Stimulated activated naive CD4-positive, alpha-beta T cell (primary cell): ENCODE measurements around the gene GRAMD1A.
A peak's percentile ranks its signal among the peaks of the same experiment; 100 is the strongest.

Source experiments
- DNase-seq, 6 experiments: peaks; one replicate each; lab custom pipeline; 2025; lab: John Stamatoyannopoulos, UW

Gene GRAMD1A

DNA sequence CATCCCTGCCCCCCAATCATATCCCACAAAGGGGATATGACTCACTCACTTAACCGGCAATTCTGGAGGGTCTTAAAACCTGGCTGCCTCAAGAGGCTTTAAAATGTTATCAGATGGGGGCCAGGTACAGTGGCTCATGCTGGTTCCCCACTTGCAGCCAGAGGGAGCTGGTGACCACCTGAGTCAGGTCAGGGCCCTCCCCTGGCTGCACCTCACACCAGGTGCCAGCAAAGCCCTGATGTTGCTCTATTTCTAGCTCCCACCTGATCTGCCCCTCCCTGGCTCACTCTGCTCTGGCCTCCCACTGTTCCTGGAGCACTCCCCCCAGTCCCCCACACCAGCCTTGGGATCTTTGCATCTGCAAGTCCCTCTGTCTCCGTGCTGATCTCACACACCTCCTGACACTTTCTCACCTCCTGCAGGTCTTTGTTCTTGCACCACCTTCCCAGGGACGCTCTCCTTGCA lies 55.6 kb downstream of the GRAMD1A start:
- DNase-seq = no peak

DNA sequence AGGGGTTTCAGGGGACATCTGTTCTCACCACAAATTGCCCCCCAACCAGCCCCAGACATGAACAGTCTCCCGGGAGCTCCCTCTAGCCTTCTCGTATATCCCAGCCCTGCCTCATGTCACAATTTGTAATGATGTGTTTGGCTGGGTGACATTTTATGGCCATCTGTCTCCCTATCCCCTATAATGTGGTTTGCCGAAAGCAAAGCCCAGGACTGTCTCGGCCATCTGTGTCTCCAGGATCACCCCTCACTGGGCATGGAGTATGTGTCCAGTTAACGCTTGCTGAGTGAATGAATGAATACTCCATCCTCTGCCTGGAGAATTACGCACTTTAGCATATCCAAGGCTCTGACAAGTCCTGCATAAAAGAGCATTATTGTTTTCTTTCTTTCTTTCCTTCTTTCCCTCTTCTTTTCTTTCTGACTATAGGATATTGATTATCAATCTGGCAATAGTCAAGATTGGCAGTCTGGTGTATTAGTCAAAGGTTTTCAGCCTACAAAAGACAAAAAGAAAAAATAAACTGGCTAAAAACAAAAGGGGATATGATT lies 56.5 kb downstream of the GRAMD1A start:
- no peak for DNase-seq

DNA sequence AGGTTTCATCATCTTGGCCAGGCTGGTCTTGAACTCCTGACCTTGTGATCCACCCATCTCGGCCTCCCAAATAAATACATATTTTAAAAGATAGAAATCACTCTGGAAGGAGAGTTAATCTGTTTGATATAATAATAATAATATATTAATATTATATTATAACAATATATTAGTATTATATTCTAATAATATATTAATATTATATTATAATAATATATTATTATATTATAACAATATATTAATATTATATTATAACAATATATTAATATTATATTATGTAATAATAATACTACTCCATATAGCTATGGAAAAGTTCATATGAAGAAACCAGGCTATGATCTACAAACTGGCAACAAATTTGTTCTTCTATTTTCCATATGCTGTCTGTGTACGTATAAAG lies 58.2 kb downstream of the GRAMD1A start:
- no peak for DNase-seq

DNA sequence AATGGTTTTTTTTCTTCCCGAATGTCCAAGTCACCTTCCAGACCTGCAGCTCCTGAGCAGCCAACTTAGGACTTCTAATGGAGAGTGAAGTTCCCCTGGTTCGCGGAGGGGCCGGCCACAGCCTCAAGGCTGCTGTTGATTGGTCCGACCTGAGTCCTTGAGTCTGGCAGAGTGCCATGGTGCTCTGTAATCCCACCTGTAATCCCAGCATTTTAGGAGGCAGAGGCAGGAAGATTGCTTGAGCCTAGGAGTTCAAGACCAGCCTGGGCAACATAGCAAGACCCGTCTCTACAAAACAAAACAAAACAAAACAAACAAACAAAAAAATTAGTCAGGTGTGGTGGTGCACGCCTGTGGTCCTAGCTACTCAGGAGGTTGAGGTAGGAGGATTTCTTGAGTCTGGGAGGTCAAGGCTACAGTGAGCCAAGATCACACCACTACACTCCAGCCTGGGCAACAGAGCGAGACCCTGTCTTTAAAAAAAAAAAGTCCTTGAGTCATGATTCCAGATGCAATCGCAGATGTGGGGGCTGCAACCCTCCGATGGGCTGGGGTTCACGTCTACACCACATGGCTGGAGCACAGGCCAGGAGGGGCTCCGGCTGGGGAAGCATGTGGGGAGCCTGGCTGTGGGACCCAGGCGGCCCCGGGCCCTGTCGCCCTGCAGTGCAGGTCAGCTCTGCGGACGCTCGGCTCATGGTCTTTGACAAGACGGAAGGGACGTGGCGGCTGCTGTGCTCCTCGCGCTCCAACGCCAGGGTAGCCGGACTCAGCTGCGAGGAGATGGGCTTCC lies 59.1 kb downstream of the GRAMD1A start:
- no peak for DNase-seq

DNA sequence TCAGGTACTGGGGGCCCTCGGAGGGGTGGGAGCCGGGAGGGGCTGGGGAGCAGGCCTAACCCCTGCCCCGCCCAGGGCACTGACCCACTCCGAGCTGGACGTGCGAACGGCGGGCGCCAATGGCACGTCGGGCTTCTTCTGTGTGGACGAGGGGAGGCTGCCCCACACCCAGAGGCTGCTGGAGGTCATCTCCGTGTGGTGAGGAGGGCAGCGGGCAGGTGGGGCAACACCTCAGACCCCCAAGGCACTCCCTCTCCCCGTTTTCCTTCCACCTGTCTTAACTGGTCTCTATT lies 59.6 kb downstream of the GRAMD1A start:
- no peak for DNase-seq

DNA sequence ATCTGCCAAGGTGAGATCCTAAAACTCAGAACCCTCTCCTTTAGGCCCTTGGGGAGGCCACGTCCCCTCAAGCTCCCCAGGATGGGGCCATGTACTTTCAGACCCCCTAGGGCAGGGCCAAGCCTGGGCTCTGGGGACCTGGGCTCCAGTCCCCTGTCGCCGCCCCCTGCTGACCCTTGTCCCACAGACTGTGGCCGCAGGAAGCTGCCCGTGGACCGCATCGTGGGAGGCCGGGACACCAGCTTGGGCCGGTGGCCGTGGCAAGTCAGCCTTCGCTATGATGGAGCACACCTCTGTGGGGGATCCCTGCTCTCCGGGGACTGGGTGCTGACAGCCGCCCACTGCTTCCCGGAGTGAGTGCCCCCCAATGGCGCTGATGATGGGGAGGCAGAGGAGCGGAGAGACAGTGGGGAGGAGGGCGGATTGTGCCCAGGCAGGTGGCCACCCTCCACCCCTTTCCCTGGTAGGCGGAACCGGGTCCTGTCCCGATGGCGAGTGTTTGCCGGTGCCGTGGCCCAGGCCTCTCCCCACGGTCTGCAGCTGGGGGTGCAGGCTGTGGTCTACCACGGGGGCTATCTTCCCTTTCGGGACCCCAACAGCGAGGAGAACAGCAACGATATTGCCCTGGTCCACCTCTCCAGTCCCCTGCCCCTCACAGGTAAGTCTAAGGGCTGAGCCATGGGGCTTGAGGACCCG lies 60.2 kb downstream of the GRAMD1A start:
- no peak for DNase-seq

DNA sequence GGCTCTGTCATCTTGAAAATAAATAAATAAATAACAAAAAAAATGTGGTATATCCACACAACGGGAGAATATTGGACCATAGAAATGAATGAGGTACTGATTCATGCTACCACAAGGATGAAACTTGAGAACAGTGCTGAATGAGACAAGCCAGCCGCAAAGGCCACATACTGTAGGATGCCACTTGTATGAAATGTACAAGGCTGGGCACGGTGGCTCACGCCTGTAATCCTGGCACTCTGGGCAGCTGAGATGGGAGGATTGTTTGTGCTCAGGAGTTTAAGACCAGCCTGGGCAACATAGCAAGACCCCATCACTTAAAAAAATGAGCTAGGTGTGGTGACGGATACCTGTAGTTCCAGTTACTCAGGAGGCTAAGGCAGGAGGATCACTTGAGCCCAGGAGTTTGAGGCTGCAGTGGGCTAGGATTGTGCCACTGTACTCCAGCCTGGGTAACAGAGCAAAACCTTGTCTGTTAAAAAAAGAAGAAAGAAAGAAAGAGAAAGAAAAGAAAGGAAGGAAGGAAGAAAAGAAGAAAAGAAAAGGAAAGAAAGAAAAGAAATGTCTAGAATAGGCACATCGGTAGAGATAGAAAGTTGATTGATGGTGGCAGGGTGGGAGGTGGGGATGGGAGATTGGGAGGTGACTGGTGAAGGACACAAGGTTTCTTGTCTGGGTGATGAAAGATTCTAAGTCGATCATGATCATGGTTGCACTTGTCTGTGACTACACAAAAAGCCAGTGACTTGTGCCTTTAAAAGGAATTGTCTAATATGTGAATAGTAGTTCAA lies 61.7 kb downstream of the GRAMD1A start:
- no peak for DNase-seq

DNA sequence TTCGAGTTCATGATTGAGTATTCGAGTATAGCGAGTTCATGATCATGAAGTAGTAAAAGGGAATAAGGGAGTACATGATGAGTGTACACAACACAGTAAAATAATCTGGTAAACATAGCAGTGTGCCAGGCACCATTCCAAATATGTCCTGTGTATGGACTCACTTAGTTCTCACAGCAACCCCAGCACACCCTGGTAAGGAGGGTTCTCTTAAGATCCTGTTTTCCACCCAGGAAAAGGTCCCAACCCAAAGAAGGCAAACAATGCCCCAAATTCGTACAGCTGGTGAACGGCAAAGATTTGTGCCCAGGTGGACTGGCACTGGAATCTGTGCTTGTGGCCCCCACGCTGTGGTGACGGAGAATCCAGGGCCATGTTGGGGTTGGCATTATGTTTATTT lies 62.8 kb downstream of the GRAMD1A start:
- DNase-seq = no peak

DNA sequence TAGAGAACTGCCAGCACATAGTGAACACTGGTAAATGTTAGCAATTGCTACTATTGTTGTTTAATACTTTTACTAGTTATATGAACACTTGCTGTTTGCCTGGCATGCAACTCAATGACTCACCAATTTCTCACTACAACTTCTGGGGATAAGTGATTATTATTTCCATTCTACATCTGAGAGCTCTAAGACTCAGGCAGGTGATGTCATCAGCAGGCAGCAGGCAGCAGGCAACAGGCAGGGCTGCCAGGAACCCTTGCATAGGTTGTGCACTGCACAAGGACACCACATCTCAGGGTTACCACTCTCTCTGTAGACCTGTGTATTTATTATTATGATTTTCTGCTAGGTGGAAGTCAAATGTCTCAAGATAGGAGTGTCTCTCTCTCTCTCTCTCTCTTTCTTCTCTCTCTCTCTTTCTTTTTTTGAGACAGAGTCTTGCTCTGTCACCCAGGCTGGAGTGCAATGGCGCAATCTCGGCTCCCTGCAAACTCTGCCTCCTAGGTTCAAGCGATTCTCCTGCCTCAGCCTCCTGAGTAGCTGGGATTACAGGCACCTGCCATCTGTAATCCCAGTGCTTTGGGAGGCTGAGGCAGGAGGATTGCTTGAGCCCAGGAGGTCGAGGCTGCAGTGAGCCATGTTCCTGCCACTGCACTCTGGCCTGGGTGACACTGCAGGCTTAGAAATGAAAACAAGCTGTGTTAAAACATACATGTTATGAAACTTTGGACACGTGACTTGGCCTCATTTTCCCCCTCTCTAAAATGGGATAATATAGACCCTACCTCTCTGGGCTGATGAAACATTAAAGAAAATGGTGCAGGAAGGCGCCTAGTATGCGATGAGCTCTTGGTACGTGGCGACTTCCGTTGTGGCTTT lies 64.1 kb downstream of the GRAMD1A start:
- DNase-seq = no peak

DNA sequence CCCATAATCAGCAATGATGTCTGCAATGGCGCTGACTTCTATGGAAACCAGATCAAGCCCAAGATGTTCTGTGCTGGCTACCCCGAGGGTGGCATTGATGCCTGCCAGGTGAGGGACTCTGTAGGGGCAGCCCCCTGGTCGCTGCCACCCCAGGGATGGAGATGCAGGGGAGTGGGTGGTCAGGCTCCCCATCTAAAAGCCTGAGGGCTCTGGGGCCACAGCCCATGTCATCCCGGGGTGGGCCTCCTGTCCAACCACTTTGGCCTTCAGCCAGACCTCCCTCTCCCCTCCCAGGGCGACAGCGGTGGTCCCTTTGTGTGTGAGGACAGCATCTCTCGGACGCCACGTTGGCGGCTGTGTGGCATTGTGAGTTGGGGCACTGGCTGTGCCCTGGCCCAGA lies 65.5 kb downstream of the GRAMD1A start:
- no peak for DNase-seq

DNA sequence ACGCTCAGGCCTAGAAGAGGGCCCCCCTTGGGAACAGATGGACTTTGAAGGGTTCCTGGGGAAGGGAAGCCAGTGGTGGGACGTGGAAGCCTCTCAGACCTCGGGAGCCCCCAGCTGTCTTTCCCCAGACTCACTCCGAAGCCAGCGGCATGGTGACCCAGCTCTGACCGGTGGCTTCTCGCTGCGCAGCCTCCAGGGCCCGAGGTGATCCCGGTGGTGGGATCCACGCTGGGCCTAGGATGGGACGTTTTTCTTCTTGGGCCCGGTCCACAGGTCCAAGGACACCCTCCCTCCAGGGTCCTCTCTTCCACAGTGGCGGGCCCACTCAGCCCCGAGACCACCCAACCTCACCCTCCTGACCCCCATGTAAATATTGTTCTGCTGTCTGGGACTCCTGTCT lies 66.0 kb downstream of the GRAMD1A start:
- DNase-seq = no peak

DNA sequence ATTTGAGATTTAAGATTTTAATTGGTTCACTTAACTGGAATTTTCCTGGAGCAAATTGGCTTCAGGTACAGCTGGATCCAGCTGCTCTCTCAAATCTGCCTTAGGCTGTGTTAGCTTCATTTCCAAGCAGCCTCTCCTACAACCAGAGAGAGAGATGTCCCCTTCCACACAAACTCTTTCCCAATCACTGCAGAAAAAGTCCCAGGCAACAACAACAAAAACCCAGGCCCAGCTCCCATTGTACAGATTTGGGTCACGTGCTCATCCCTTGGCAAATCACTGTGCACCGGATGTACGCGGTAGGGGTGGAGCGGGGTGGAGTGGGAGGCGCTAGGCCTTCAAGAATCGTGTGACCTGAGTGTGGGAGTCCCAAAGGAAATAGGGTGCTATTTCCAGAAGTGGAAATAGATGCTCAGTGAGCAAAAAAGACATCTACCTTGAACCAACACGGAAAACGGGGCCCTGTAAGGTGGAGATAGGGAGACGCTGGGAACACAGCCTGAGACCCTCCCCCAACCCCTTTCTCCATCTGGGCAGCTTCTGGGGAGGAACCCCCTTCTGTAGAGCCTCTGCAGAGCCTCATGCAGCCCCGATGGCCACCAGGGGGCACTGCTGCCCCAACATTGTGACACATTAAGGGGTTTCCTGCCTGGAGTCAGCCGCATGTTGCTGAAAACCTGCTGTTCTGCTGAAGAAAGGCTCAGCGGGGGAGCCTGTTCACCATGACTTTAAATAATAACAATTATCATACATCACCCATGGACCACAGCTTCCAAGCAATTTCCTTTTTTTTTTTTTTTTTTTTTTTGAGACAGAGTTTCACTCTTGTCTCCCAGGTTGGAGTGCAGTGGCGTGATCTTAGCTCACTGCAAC lies 66.8 kb downstream of the GRAMD1A start:
- peak; percentile 68 to 90 (median 81) for DNase-seq

DNA sequence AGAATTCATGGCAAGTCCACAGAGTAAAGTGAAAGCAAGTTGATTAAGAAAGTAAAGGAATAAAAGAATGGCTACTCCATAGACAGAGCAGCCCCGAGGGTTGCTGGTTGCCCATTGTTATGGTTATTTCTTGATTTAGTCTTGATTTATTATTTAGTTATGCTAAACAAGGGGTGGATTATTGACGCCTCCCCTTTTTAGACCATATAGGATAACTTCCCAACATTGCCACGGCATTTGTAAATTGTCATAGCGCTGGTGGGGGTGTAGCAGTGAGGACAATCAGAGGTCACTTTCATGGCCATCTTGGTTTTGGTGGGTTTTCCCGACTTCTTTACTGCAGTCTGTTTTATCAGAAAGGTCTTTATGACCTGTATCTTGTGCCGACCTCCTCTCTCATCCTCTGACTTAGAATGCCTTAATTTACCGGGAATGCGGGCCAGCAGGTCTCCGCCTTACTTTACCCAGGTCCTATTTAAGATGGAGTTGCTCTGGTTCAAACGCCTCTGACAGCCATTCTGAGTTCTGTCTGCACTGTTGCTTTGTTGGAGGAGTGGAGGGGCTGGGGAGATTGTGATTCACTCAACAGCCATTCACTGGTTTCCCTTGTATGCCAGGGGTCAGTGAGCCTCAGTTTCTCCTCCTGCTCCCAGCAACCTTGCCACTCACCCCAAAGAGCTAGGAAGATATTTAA lies 69.0 kb downstream of the GRAMD1A start:
- DNase-seq = no peak

DNA sequence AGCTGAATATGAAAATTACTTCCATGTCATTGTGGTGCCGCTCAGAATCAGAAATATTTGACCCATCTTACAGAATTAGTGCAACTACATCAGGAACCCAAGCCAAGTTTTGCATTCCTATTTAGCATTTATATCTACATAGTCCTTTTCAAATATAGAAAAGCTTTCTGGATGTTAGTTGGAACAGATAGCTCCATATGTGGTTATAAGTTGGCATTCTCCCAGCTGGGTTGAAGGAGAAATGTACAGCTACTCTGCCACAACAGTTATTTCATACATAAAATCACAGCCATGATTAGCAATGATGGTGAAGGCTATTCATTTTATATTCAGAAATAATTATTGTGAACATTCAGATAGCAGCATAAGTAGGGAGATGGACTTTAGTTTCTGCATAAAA lies 69.6 kb downstream of the GRAMD1A start:
- DNase-seq = no peak

DNA sequence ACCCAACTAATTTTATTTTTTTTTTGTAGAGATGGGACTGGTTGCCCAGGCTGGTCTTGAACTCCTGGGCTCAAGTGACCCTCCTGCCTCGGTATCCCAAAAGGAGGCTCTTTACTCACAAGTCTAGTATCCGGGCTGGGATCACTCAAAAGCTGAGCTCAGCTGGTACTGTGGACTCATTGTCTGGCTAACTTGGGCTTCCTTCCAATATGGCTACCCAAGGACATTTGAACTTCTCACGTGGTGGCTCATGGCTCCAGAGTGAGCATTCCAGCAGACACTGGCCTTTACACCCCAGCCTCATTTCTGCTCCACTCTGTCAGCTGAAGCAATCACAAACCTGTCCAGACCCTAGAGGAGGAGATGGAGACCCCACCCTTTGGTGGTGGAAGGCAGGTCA lies 70.3 kb downstream of the GRAMD1A start:
- DNase-seq = no peak

DNA sequence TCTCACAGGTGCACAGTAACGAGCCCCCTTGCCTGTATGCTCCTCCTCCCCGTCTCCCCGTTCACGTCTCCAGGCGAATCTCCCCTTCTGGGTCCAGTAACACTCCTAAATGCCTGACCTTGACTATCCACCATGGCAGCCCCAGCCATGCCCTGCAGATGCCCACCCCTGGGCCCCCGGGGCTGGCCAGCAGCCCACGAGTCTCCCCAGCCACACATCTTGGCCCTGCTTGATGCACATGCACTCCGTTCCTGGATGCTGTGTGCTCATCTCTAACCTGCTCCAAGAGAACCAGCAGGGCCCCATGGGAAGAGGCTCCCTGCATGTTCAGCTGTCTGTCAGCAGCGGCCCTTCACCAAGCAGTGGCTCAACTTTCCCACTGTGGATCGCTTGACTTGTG lies 73.4 kb downstream of the GRAMD1A start:
- no peak for DNase-seq

DNA sequence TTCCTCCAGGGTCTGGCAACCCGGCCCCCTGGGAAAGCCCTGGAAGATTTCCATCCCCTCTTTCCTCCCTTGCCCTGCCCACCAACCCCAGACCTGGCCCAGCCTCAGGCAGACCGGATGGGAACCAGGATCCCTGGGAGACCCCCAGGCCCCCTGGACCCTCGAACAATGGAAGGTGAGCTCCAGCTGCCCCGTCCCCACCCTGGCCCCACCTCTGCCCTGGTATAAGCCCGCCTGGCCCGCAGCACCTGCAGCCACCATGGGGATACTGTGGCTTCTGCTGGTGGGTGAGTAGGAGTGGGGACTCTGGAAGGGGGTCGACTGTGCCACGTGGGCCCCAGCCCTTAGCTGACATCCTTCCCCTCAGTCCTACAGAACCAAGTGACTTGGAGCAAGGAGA lies 73.8 kb downstream of the GRAMD1A start:
- no peak for DNase-seq

DNA sequence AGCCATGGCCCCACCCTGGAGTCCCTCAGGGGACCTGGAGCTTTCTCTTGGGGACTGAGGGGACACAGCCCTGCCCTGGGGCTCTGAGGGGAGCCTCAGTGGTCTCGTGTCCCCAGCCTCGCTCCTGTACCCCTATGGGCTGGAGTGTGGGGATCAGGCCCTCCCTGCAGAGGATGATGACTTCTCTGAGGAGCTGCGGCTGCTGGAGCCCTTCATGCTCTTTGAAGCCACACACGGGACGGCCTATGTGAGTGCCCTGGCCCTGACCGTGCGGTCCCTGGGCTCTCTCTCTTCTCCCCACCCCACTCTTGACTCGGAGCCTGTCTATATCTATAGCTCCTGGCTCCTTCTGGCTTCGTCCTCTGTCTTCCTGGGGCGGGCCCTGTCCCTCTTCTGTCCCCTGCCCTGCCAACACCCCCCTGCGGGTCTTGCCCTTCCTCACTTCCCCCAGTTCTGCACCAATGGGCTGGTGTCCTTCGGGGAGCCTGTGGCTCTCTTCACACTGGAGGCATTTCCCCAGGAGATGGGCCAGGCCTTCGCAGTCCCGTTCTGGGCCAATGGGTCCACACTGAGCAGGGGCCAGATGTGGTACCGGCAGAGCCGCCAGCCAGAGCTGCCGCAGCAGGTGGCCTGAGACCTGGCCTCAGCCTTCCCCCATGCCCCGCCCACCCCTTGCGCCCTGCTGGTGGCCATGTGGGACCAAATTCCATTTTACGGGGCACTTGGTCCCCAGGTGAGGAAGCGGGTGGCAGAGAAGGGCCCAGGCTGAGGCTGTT lies 74.5 kb downstream of the GRAMD1A start:
- no peak for DNase-seq
